Caki2 (cell line): ENCODE data around the gene P3R3URF. TPM values are rescaled to one million over a fixed set of nuclear protein-coding genes. Genes with fewer than 3 reads are reported as not detected.
"Not testable (repeated sequence)": the region's sequence is repeated elsewhere in the genome, so short reads cannot be mapped to it uniquely, and the experiment has no call there.

ENCODE experiments used
- DNase-seq: peaks from one replicate; pipeline ENCODE4 v3.0.0-alpha.2; 2015; ENCODE audit warnings: low read depth
- in situ Hi-C: cut with HindIII; loops from 2 replicates; pipeline ENCODE4 v1.10.0; 2016; ENCODE audit warnings: low sequenced_read_pairs, low pct_unique_long_range_greater_than_20kb, mixed read lengths
- total RNA-seq: library from RNA; depleted of rRNA; stranded (reverse); fragments of >200 nt; shearing (Covaris generic); gene quantifications from 2 replicates; pipeline ENCODE4 v1.2.3, GENCODE V29; 2014; ENCODE audit warnings: low replicate concordance; rRNA removed

Gene P3R3URF
- not detected in 2 replicates for total RNA-seq

DNA sequence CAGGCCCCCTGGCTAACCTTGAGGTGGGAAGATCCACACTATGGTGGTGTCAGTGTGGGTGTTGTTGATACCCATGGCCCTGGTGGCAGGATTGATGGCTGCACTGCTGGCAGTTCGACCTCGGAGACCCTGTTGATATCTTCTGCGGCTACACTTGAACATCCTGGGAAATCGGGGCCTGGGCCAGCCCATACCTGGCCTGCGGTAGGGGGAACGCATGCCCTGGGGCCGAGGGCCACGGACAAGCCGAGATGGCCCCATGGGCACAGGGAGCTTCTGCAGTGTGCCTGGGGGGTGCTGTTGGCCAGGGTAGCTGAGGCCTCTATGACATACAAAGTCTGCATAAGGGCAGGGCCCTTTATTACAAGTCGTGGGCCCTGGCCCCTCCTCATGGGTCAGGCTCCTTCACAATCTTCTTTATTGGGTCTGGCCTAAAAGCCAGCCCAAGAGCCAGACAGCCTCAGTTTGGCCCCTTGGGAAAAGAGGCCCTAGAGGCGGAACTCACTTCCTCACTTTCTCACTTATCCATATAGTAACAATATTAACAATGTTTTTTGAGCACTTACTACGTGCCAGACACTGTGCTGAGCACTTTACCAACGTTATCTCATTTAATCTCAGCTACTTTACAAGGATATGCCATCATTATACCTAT, at the start of gene P3R3URF:
P3R3URF (minus strand) TSS at position 278 of the 655 bp plus-strand sequence; CDS start at position 261, 17 bp downstream.
- no peak for DNase-seq
- in situ Hi-C loops: no loop called here

GRCh38 chr1:46224966-46225365, 48.7 kb upstream of the P3R3URF start:
- in situ Hi-C loops: no loop called here
- DNase-seq: no peak

- peak; percentile 73 for DNase-seq
- in situ Hi-C loops: no loop called here
These were observed 47.2 kb upstream of the P3R3URF start for GRCh38 chr1:46223472-46223943.

DNA sequence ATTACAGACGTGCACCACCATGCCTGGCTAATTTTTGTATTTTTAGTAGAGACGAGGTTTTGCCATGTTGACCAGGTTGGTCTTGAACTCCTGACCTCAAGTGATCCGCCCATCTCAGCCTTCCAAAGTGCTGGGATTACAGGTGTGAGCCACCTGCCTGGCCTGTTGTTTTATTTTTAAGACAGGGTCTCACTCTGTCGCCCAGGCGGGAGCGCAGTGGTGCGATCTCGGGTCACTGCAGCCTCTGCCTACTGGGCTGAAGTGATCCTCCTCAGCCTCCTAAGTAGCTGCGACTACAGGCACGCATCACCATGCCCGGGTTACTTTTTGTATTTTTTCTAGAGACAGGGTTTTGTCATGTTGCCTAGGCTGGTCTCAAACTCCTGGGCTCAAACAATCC, 46.8 kb upstream of the P3R3URF start:
- in situ Hi-C loops, DNase-seq: not testable (repeated sequence)

GRCh38 chr1:46221749-46222148, 45.5 kb upstream of the P3R3URF start:
- in situ Hi-C loops: no loop called here
- DNase-seq: no peak

DNA sequence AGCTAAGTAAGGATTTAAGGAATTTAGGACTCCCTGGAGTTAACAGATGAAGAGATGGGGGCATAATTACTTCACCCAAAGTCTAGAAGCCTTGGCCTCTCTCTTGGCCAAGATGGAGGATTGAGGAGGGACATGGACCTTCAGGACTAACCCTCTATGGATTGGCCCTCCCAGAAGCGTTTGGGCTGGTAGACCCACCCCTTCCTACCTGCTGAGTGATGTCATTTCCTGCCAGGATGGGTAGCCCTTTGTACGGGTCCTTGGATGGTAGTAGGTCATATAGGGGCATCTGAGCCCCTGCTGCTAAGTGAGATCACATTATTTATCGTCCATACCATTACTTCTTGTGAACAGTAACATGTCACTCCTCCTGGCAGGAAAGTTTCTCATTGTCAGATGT, 44.5 kb upstream of the P3R3URF start:
- in situ Hi-C loops: no loop called here
- no peak for DNase-seq

GRCh38 chr1:46219551-46220520, 43.5 kb upstream of the P3R3URF start:
- in situ Hi-C loops: no loop called here
- no peak for DNase-seq

GRCh38 chr1:46218443-46218842, 42.2 kb upstream of the P3R3URF start:
- in situ Hi-C loops: no loop called here
- no peak for DNase-seq

DNA sequence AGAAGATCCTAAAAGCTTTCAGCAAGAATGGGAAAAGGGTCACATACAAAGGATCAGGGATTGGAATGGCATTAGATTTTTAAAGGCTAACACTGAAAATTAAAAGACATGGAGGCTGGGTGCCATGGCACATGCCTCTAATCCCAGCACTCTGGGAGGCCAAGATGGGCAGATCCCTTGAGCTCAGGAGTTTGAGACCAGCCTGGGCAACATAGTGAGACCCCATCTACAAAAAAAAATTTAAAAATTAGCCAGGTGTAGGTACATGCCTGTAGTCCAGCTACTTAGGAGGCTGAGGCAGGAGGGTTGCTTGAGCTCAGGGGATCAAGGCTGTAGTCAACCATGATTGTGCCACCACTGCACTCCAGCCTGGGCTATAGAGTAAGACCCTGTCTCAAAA, 39.2 kb upstream of the P3R3URF start:
- DNase-seq: no peak
- in situ Hi-C loops: no loop called here

- in situ Hi-C loops: no loop called here
- DNase-seq: no peak
These were observed 34.8 kb upstream of the P3R3URF start for GRCh38 chr1:46211051-46211450.

DNA sequence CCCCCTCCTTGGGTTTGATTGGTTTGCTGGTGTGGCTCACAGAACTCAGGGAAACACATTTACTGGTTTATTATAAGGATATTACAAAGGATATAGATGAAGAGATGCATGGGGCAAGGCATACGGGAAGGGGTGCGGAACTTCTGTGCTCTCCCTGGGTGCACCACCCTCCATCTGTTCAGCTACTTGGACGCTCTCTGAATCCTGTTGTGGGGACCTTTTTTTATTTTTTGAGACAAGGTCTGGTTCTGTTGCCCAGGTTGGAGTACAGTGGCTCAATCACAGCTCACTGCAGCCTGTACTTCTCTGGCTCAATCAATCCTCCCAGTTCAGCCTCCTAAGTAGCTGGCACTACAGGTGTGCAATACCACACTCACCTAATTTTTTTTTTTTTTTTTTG, 34.3 kb upstream of the P3R3URF start:
- no peak for DNase-seq
- in situ Hi-C loops: no loop called here

- in situ Hi-C loops: no loop called here
- no peak for DNase-seq
These were observed 30.1 kb upstream of the P3R3URF start for GRCh38 chr1:46206399-46206798.

- no peak for DNase-seq
- in situ Hi-C loops: no loop called here
These were observed 29.5 kb upstream of the P3R3URF start for GRCh38 chr1:46205791-46206190.

- in situ Hi-C loops: no loop called here
- DNase-seq: no peak
These were observed 28.9 kb upstream of the P3R3URF start for GRCh38 chr1:46205141-46205540.

- in situ Hi-C loops: no loop called here
These were observed 28.1 kb upstream of the P3R3URF start for GRCh38 chr1:46204406-46204742.

DNA sequence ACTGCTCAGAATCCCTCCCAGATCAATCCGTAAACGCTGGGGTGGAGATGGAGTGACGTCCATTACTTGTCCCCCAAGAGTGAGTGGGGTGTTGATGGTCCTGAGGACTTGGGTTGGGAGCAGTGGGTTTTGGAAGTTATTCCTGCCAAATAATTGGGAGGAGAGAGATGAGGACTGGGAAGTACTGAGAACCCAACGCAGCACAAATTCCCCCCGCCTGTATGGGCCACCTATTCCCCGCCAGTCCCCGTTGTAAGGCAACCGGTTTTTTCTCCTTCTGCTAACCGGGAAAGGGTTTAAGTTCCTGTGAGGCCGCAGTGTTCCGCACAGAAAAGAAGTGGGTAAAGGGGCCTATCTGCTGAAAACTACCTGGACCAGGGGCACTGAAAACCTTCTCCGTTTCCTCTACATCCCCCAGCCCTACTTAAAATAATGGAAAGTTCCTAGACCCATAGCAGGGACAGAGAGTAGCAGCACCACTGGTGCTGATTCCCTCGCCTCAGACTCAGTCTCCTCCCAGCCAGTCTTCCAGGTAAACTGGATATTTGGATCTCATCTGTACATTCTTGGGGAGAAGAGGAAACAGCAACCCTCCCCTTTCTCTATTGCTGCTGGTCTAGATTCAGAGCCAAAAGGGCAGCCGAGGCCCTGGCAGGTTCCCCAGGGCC, 27.6 kb upstream of the P3R3URF start:
- in situ Hi-C loops: no loop called here
- DNase-seq: no peak

More at GRCh38 chr1:46204406-46204742, 28.1 kb upstream of the P3R3URF start:
- DNase-seq: no peak

DNA sequence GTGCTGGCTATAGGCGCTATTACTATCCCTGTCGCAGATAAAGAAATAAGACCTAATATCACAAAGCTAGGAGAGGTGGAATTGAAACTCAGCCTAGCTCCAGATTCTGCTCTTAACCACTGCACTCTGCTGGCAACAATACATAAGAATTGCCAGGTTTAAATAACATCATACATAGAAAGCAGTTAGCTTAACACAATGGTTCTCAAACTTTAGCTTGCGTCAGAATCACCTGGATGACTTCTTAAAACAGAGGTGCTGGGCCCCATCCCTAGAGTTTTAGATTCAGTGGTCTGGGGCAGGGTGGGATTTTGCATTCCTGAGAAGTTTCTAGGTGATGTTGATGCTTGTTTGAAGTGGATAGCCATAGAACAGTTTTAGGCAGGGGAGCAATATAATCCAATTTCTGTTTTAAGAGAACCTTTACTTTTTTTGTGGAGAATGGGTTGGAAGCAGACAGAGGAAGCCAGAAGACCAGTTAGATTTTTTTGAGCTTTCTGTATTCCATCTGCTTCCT, 23.0 kb upstream of the P3R3URF start:
- in situ Hi-C loops: no loop called here
- DNase-seq: no peak

DNA sequence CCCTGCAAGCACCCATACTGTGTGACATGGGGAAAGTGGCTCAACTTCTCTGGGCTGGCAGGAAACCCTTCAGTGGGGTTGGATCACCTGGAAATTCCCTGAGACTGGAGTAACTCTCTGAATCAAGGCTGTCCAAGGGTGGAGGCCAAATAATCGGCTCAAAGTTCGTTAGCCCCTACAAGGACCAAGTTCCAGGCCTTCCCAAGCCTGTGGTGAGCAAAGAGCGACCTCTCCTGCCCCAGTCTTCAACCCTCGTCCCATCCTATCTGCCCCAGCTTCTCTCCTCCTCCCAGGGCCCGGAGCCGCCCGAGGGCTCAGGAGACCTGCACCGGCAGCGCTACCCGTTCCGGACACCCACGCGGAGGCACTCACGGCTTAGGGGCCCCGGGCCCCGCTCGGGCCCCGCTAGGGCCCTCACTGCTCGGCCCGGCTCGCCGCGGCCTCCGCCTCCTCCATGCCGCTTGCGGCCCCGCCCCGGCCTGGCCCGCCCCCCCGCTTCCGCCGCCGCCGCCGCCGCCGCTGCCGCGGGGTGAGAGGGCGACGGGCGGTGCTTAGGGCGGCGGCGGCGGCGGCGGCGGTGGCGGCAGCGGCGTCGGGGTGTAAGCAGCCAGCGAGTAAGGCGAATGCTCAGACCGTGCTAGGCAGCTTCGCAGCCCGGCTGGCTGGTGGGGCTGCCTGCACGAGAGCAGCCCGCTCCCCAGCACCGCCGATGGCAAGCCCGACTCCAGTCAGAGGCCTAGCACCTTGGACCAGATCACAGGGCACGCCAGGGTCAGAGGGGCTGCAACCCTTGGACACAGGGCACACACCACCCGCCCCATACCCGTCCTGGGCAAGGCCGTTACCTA, 21.9 kb upstream of the P3R3URF start, which contains the start of gene POMGNT1:
POMGNT1 (minus strand) TSS at position 471 of the 848 bp plus-strand sequence. CDS start 613 bp downstream, outside the sequence.
- peak; percentile 57 for DNase-seq
- in situ Hi-C loops: no loop called here
